ENCODE results near the gene SPOPL.
A peak's percentile ranks its signal among the peaks of the same experiment; 100 is the strongest.
"Not testable (repeated sequence)": the region's sequence is repeated elsewhere in the genome, so short reads cannot be mapped to it uniquely, and the experiment has no call there.

SPOPL gene

DNA sequence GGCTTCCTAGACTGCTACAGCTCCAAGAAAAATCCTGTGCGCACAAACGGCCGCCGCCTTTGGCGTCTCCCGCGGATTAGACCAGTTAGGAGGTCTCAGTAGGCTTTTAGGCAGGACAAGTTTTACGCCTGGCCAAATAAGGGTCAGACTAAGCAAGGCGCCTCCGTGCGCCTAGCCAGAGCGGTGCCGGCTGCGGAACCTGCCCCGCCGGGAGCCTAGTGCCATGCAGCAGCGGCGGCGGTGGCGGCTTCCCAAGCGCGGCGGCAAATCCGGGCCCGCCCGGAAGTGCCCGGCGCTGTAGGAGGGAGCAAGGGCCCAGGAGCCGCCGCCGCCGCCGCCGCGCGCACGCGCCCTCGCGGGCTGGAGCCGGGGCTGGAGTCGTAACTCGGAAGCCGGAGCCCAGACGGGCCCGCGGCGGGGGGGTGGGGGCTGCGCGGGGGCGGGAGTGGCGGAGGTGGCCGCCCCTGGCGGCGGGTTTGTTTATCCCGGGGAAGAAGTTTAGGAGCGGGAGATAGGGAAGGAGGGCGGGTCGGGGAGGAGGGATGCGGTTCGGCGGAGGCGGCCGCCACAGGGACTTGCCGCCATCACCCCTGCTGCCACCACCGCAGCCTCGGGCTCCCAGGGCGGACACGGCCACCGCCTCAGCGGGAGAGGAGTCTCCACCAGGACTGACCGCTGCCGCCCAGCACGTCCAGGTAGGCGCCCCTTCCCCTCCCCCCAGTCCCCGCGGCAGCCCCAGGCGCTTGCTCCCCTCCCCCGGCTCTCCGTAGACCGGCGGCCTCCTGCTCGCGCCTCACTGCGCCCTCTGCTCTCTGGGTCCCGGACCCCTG lies at the start of gene SPOPL:
SPOPL (plus strand) TSS at position 346 of the 830 bp plus-strand sequence. CDS start 48,447 bp downstream, outside the sequence.
- DNase-seq (ENCODE audit: low read depth in 1 of 2, low spot score in 1 of 2): peak; percentile 60 to 77

DNA sequence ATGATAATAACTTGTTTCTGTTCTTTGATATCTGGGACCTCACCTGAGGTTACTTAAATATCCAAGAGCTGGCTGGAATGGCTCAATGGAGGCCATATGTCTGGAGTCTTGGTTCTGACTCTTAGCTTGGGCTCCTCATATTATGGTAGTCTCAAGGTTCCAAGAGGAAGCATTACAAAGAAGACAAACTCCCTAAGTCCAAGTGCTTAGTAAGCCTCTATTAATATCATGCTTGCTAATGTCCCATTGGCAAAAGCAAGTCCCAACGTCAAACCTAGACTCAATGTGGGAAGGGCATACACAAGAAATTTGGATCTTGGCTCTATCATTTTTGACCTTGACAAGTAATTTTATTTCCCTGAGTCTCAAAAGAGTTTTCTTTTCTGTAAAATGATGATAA lies 49.2 kb upstream of the SPOPL start:
- no peak for DNase-seq (ENCODE audit: low read depth in 1 of 2, low spot score in 1 of 2)

DNA sequence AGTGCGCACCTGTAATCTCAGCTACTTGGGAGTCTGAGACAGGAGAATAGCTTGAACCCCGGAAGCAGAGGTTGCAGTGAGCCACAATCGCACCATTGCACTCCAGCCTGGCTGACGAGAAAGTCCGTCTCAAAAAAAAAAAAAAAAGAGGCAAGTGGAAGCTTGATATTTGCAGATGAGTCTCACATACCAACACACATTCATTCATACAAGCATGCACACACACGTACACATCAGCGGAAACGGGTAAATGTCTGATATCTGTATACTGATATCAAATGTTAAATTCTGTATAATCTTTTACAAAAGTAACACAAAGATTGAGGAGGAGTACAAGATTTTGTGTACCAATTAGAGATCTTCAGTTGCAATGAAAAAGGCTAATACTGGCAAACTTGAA lies 47.8 kb upstream of the SPOPL start:
- DNase-seq (ENCODE audit: low read depth in 1 of 2, low spot score in 1 of 2): no peak

DNA sequence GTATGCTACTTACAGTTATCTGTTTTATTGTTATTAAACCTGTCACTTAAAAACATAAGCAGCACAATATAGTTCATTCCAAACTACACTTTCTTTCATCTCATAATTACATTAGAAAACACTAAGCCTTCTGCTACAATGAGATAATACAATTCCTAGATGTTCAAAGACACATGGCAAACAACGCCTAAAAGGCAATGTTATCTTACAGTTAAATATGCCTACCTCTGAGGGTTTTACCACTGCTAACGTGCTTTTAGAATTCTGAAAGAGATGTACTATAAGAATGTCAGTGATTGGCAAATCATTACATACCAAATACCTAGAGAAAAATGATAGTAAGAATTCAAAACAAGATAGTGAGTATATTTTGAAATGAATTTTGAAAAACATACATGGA lies 46.8 kb upstream of the SPOPL start:
- no peak for DNase-seq (ENCODE audit: low read depth in 1 of 2, low spot score in 1 of 2)

DNA sequence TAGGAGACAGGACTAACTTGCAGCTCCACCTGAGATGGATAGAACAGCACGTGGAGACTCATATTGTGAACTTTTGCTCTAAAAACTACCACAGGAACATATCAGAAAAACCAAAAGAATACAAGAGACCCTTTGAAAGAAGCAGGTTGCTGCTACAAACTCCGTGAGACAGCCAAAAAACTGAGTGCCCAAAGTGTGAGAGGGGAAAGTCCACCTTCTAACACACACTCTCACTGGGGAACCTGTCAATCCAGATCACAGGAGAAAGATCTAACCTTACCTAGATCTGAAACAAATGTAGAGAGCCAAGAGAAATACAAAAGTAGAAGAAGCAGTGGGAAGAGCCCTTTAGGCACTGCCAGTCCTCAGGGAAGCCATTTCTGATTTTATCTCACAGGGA lies 46.3 kb upstream of the SPOPL start:
- DNase-seq (ENCODE audit: low read depth in 1 of 2, low spot score in 1 of 2): no peak

DNA sequence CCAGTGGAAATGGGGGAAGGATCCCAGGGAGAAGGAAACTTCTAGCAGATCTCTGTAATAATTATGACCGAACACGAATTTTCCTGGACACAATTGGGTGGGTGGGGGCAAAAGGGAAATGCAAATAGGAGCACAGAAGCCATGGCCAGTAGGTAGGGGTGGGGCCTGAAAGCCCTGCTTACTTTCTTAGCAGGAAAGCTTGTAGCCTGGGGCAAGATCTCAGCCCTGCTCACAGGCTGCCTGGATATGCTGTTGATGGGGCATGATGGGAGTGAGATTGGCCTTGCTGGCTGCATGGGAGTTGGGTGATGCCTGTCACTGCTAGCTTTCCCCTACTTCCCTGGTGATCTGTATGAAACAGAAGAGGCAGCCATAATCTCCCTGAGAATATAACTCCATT lies 45.9 kb upstream of the SPOPL start:
- DNase-seq (ENCODE audit: low read depth in 1 of 2, low spot score in 1 of 2): no peak

DNA sequence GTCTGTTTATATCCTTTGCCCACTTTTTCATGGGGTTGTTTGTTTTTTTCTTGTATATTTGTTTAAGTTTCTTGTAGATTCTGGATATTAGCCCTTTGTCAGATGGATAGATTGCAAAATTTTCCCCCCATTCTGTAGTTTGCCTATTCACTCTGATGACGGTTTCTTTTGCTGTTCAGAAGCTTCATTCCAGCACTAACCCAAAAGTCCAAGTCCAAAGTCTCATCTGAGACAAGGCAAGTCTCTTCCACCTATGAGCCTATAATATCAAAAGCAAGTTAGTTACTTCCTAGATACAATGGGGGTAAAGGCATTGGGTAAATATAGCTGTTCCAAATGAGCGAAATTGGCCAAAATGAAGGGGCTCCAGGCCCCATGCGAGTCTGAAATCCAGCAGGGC lies 38.9 kb upstream of the SPOPL start:
- DNase-seq (ENCODE audit: low read depth in 1 of 2, low spot score in 1 of 2): not testable (repeated sequence)

DNA sequence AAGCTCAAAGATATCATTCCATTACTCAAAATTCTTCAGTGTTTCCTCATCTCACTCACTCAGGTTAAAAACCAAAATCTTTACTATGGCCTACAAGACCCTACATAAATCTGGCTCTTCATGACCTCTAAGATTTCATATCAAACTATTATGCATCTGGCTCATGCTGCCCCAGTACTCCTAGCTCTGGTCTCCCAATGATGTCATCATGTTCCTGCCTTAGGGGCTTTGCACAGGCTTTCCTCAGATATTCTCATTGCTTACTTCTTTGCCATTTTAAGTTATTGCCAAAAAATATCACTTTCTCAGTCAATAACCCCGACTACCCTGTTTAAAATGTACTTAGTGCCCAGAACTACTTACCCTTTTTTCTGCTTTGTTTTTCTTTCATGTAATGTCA lies 33.0 kb upstream of the SPOPL start:
- DNase-seq (ENCODE audit: low read depth in 1 of 2, low spot score in 1 of 2): no peak

DNA sequence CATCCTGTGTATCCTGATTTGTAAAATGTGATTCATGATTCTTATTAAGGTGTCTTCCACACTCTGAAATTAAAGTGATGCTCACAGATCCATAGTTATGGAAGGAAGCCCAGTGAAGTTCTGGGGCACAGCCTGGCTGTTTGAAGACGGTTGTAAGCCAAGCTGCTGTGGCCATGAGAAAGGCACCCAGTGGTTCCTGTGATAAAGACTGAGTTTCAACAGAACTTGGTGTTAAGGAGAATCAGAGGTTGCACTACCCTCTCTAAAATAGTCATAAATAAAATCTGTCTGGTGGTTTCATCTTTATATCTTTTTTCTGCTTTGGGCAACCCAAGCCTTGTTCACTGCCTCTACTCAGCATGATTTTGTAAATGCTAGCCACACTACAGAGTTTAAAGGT lies 32.2 kb upstream of the SPOPL start:
- no peak for DNase-seq (ENCODE audit: low read depth in 1 of 2, low spot score in 1 of 2)

DNA sequence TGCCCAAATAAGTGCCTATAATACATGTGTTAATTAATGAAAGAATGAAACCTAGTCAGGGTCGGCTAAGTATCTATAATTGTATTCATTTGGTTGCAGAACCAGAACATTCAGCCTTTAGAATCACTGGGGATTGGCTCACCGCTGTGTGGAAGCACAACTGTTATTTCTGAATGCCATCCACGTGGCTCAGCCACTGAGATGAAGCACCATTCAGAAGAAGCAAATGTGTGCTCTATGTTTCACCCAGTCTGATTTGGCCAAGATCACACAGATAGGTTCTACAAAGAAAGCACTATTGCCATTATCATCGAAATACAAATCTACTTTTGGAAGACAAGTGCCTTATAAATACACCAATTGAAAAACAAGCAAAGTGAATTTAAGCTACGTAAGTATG lies 30.6 kb upstream of the SPOPL start:
- no peak for DNase-seq (ENCODE audit: low read depth in 1 of 2, low spot score in 1 of 2)

DNA sequence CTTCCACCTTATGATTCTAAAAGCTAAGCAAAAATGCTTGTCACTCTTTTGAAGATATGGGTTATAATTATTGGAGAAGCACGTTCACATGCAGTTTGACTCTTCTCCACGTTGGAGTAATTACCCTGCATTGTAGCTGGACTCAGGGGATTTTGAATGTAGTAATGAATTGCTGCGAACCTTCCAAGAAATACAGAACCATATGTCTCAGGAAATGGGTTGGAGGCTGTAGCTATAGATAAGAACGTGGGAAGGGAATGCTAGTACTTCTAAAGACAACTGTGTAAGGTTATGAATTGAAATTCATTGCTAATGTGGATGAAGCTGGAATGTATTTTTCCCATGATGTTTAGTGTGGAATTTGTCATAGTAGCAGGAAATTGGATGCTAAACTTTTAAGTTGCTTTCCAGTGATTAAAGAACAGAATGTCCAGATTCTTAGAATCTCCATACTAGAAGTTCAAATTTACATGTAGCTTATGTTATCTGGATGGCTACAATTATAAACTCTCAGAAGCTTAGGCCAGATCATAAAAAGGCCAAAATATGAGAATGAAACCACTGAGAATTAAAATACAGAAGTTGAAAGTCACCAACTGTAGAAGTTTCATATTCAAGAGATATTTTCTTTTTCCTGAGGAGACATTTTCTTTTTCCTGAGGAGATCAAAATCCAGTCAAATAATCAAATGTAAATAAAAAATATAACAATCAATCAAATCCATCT lies 27.3 kb upstream of the SPOPL start:
- no peak for DNase-seq (ENCODE audit: low read depth in 1 of 2, low spot score in 1 of 2)

DNA sequence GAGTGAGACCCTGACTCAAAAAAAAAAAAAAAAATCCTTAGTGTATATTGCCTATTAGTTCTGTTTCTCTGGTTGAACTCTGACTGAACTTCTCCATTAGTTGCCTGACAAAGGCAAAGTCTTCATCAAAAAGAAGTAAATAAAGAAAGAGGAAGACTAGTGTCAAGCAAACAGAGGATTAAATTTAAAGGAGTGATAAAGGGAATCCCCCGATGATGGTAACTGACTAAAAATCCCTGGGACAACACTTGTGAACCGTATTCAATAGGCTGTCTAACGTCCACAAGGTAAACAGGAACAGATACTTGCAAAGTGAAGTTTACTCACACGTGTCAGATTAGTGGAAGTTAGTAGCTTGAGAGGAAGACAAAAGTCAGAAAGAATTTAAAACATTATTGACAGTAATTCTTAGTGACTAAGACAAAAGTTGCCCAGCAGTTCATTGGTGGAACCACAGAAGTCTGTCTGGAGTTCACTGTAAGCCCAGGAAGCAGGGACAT lies 26.2 kb upstream of the SPOPL start:
- DNase-seq (ENCODE audit: low read depth in 1 of 2, low spot score in 1 of 2): no peak

DNA sequence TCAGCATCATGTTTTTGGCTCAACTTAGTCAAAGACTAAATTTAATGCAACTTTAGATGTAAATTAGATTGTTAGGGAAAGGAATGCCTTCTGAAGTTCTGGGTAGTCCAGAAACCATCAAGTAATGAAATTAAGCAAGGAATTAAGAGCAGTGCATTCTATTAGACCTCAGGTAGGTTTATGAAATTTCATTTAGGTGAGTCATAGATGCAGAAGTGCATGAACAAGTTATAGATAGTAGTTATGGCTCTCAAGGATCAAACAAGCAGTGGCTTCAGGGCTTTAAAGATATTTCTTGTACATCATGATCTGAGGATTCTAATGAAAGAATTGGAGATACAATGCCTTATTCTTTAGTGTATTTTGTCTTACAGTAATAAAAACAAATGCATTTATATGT lies 25.4 kb upstream of the SPOPL start:
- no peak for DNase-seq (ENCODE audit: low read depth in 1 of 2, low spot score in 1 of 2)

DNA sequence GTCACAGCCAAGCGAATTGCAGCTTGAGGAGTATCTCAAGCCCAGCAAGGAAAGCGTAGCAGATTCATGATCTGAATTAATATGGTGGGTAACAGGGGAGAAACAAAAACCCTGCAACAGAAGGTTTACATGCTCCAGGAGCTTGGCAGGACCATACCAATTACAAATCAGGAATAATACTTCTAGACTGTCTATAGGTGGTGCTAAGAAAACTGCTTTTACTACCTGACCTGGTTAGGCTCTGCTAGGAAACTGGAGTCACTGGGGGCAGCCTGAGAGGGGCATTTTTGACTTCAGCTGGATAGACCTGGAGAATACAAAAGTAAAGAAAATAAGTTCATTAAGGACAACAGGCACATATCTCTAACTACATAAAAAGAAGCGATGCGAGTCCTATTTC lies 24.6 kb upstream of the SPOPL start:
- no peak for DNase-seq (ENCODE audit: low read depth in 1 of 2, low spot score in 1 of 2)

DNA sequence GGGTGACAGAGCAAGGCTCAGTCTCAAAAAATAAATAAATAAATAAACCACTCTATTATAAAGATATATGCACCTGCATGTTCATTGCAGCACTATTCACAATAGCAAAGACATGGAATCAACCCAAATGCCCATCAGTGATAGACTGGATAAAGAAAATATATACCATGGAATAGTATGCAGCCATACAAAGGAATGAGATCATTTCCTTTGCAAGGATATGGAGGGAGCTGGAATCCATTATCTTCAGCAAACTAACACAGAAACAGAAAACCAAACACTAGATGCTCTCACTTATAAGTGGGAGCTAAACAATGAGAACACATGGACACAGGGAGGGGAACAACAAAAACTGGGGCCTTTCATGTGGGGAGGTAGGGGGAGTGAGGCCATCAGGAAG lies 18.8 kb upstream of the SPOPL start:
- not testable (repeated sequence) for DNase-seq (ENCODE audit: low read depth in 1 of 2, low spot score in 1 of 2)

DNA sequence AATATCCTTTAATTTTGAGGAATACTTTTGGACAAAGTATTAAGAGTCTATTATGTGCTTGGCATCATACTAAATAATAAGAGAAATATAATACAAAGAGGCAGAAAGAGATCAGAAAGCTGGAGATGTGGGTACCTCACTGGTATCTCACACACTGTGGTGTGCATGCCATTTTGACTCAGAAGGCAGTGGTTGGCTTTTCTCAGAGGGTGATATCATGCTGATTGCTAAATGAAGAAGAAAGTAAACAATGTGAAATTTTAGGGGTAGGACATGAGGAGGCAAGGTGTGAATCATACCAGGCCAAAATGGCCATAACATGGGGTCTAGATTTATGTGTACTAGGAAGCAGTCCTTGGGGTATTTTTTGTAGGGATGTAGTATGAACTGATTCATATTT lies 16.6 kb upstream of the SPOPL start:
- no peak for DNase-seq (ENCODE audit: low read depth in 1 of 2, low spot score in 1 of 2)

DNA sequence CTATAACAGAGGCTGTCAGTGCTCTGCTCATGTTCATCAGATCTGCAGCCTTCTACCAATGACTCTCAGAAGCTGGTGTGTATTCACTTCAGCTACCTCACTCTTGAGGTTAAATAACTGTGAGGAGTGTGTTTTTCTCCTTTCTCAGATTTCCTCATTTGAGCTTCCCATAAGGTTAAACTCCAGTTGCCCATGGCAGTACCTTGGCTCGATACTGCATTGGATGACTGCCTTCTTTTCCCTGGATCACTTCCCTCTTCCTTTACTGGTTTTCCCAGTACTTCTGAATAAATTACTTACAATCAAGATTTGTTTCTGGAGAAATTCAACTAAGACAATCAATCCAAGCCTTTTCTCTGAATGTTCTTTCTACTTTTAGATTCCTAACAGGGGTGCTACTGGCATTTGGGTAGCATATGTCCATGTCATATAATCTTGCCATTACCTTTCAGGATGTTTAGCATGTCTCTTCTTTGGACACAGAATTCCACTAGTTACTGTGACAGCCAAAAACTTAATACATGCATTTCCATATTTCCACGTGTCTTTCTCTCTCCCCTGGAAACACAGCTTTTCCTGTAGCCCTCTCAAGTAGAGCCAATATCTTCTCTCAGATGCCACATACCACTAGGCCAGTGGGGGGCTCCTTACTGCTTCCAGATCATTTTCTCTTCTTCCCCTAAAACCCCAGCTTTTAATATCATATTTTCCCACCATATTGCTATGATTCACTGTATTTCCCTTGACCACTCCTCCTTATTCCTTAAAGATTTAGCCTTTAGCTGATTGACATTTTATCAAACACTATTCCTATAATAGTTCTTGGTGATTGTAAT lies 15.0 kb upstream of the SPOPL start:
- no peak for DNase-seq (ENCODE audit: low read depth in 1 of 2, low spot score in 1 of 2)

DNA sequence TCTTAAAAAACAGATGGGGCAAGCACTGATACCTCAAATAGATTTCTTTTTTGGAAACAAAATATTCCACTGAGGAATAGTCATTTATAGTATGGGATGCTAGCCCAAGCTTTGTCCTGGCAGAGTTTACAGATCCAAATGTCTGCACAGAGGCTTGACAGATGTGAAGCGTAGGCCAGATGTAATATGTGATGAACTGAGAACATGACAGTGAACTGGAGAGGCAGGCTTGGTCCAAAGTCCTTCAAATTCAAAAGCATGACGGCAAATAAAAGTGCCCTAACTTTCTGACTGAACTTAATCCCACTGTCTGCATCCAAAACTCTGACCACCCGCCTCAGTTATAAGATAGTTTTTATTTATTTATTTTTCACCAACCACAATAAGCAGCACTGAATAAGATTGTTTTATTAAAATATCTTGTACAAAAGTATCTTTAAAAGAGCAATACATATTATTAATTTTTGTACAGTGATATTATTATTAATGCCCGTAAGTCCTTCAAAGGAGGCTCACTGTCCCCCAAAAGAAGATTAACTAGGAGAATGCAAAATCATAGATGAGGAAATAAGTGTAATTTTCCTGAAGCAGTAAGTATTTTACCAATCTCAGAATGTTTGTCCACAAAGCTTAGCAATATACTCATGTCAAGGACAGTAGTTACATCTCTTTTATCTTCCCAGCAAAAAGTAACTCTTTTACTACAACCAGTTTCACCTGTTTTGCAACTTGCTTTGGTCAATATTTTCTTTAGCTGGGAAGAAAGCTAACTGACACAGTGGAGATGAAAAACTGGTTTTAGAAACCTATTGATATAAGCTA lies 10.7 kb upstream of the SPOPL start:
- no peak for DNase-seq (ENCODE audit: low read depth in 1 of 2, low spot score in 1 of 2)

DNA sequence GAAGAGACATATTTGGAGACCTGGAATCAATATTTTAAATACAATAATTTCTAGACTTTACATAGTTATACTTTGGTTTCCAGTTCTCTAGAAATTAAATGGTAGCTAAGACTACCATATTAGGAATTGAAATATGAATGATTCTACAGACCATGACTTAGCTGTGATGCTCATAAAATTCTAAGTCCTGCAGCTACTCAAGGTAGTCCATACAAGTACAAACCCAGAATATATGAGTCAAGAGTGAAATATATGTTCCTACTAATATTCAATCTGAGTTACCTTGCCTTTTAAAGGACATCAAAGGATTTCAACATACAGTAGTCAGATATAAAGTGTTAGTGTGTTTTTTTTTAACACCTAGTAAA lies 10.1 kb upstream of the SPOPL start:
- DNase-seq (ENCODE audit: low read depth in 1 of 2, low spot score in 1 of 2): no peak

DNA sequence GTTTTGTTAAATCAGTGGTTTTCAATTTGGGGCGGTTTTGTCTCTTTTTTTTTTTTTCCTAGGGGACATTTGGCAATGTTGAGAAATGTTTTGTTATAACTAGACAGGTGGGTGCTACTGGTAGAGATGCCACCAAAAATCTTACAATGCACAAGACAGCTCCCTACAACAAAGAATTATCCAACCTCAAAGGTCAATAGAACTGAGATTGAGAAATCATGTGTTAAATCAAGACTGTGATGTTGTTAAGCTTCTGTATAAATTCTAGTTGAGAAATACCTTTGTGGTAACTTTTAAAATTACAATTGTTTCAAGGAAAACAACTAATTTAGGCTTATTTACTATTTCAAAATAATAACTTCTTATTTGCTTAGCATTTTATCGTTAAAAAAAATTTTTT lies 9.4 kb upstream of the SPOPL start:
- DNase-seq (ENCODE audit: low read depth in 1 of 2, low spot score in 1 of 2): no peak

DNA sequence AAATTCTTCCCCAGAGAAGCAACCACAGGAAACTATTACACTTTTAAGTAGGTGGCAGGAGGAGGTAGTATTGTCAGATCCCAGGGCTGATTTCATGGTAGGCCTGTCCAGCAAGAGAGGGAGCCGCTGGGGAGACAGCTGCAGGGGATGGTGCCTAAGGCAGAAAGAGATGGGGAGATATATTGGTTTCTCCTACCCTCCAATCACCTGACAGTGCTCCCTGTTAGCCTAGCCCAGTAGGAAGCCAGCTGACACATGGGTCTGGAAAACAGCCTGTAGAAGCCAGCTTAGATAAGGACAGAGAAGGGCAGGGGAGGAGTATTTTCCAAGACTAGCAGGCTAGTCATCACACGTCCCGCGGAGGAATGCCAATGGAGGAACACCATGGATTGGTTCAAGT lies 8.2 kb upstream of the SPOPL start:
- DNase-seq (ENCODE audit: low read depth in 1 of 2, low spot score in 1 of 2): no peak
